HepG2 (cell line): ENCODE results near the gene ZNF747. TPM values are rescaled to one million over a fixed set of nuclear protein-coding genes. Genes with fewer than 3 reads are reported as not detected.

Experiments
- DMAP1 ChIP-seq: IDR thresholded peaks from 2 replicates; pipeline ENCODE4 v1.6.1; 2016
- MAFK ChIP-seq, 2 experiments: IDR thresholded peaks in 1 of 2; conservative IDR thresholded peaks in 1 of 2; 2 replicates each; pipeline ENCODE4 v1.6.1; 2011; ENCODE audit warnings: improper control_type of control experiment in 2 of 2, low read length in 2 of 2
- NFKBIZ ChIP-seq: IDR thresholded peaks from 2 replicates; pipeline ENCODE4 v1.6.1; 2018; ENCODE audit warnings: missing genetic modification reagents, missing compliant biosample characterization
- PHF21A ChIP-seq: sonication (generic); formaldehyde crosslinking; IDR thresholded peaks from 2 replicates; pipeline ENCODE4 v1.5.0; 2020; ENCODE audit warnings: mild to moderate bottlenecking, missing genetic modification reagents
- RBFOX2 ChIP-seq: fragments of 200-400 bp; formaldehyde crosslinking; IDR thresholded peaks from 2 replicates; pipeline ENCODE4 v1.6.1; 2017; ENCODE audit warnings: low read depth, mild to moderate bottlenecking, low read length
- SKI ChIP-seq: fragments of 450-650 bp; IDR thresholded peaks from one replicate; pipeline ENCODE4 v1.6.1; 2018; ENCODE audit warnings: mild to moderate bottlenecking; ENCODE audit not compliant: partially characterized antibody
- SMARCE1 ChIP-seq: fragments of 450-650 bp; IDR thresholded peaks from 2 replicates; pipeline ENCODE4 v1.6.1; 2017; ENCODE audit warnings: borderline replicate concordance
- SNAPC2 ChIP-seq: sonication (generic); formaldehyde crosslinking; IDR thresholded peaks from 2 replicates; pipeline ENCODE4 v1.8.1; 2022; ENCODE audit warnings: mild to moderate bottlenecking, missing genetic modification reagents
- SOX13 ChIP-seq, 3 experiments: fragments of 450-650 bp in 1 of 3; sonication (generic) in 1 of 3; formaldehyde crosslinking in 1 of 3; IDR thresholded peaks in 2 of 3; conservative IDR thresholded peaks in 1 of 3; 2 replicates each; pipeline versions ENCODE4 v1.5.0 to v1.6.1; 2016 to 2020; ENCODE audit warnings: antibody characterized with exemption in 1 of 3, mild to moderate bottlenecking in 1 of 3, missing compliant biosample characterization in 1 of 3, missing genetic modification reagents in 1 of 3, moderate library complexity in 1 of 3
- TAF1 ChIP-seq: sonication (generic); formaldehyde crosslinking; IDR thresholded peaks from 2 replicates; pipeline ENCODE4 v1.4.0; 2020; ENCODE audit warnings: missing genetic modification reagents
- TEAD2 ChIP-seq: sonication (generic); formaldehyde crosslinking; IDR thresholded peaks from 2 replicates; pipeline ENCODE4 v1.9.0; 2021; ENCODE audit warnings: missing genetic modification reagents
- TEAD3 ChIP-seq: optimal IDR thresholded peaks from 2 replicates; pipeline ENCODE3; 2016; ENCODE audit warnings: borderline replicate concordance
- YEATS4 ChIP-seq: sonication (generic); formaldehyde crosslinking; IDR thresholded peaks from 2 replicates; pipeline ENCODE4 v1.4.0; 2020; ENCODE audit warnings: missing genetic modification reagents, borderline replicate concordance
- ZNF124 ChIP-seq: sonication (generic); formaldehyde crosslinking; IDR thresholded peaks from 2 replicates; pipeline ENCODE4 v1.4.0; 2020; ENCODE audit warnings: missing genetic modification reagents
- ZNF441 ChIP-seq: sonication (generic); formaldehyde crosslinking; IDR thresholded peaks from 2 replicates; pipeline ENCODE4 v1.7.0; 2021; ENCODE audit warnings: missing genetic modification reagents, borderline replicate concordance
- ZNF496 ChIP-seq: sonication (generic); formaldehyde crosslinking; IDR thresholded peaks from 2 replicates; pipeline ENCODE4 v1.8.1; 2023; ENCODE audit warnings: mild to moderate bottlenecking, moderate library complexity, missing genetic modification reagents; ENCODE audit not compliant: insufficient replicate concordance
- ZNF775 ChIP-seq: sonication (generic); formaldehyde crosslinking; IDR thresholded peaks from 2 replicates; pipeline ENCODE4 v1.4.0; 2020; ENCODE audit warnings: missing genetic modification reagents, mild to moderate bottlenecking, moderate library complexity, borderline replicate concordance
- ZNF83 ChIP-seq: sonication (generic); formaldehyde crosslinking; IDR thresholded peaks from 2 replicates; pipeline ENCODE4 v1.4.0; 2020; ENCODE audit warnings: missing genetic modification reagents, mild to moderate bottlenecking, borderline replicate concordance
- polyA plus RNA-seq, 8 experiments: library from polyadenylated mRNA; depleted of rRNA in 3 of 8; stranded (reverse) in 7 of 8; unstranded in 1 of 8; fragments of >200 nt; fragmentation: Illumina TruSeq in 4 of 8; extraction: Trizol in 4 of 8; gene quantifications; 2 replicates each; pipeline versions ENCODE4 v1.2.1 to v1.2.3, GENCODE V29; 2011 to 2016; ENCODE audit warnings: low read depth in 4 of 8, missing spikeins in 1 of 8, mixed read lengths in 1 of 8; ENCODE audit not compliant: insufficient read depth in 1 of 8
- total RNA-seq, 5 experiments: library from RNA; depleted of rRNA; stranded (reverse); fragments of >200 nt; fragmentation: Illumina TruSeq; extraction: Trizol; gene quantifications; 2 replicates each; pipeline ENCODE4 v1.2.3, GENCODE V29; 2016; ENCODE audit warnings: low read depth in 1 of 5
- TF ChIP-seq, protein P1 (sequence below): sonication (generic); formaldehyde crosslinking; IDR thresholded peaks from 2 replicates; pipeline ENCODE4 v1.4.0; 2020; ENCODE audit warnings: mild to moderate bottlenecking, missing genetic modification reagents

Gene ZNF747
- total and polyA plus RNA-seq, 2 of the 13 experiments (the other 11 are each of a cell fraction or from before 2014, with no cell fraction given) = 7.2 to 10.2 TPM

- TF ChIP-seq SOX13 (IDR thresholded peaks at IDR 0.05) (no peak), SOX13 (CRISPR knock-in tag; conservative IDR thresholded peaks at IDR 0.05 in 1 of 2, IDR thresholded peaks at IDR 0.05 in 1 of 2) (0 out of 4 replicates have a peak, but pooled peaks of 1 of the 2 experiments have one; percentile 23), ZNF775 (CRISPR knock-in tag) (no peak), RBFOX2 (no peak), SMARCE1 (no peak), YEATS4 (peak; percentile 5; the same call in 1 of the 2 replicates), ZNF496 (CRISPR knock-in tag) (no peak), SNAPC2 (CRISPR knock-in tag) (peak; percentile 7; the same call in 1 of the 2 replicates), PHF21A (CRISPR knock-in tag) (peak; percentile 68; the same call in 1 of the 2 replicates), NFKBIZ (0 out of 2 replicates have a peak, but pooled peaks have one; percentile 3), TEAD2 (CRISPR knock-in tag) (no peak), DMAP1 (CRISPR knock-in tag) (peak; percentile 53; the same call in 1 of the 2 replicates), TEAD3 (CRISPR knock-in tag) (no peak), ZNF124 (CRISPR knock-in tag) (no peak), MAFK (conservative IDR thresholded peaks at IDR 0.05 in 1 of 2, IDR thresholded peaks at IDR 0.05 in 1 of 2; ENCODE audit: low read length in 2 of 2) (no peak), TAF1 (no peak), SKI (no peak), ZNF441 (CRISPR knock-in tag) (0 out of 2 replicates have a peak, but pooled peaks have one; percentile 9), ZNF83 (CRISPR knock-in tag) (no peak; the same call in 1 of the 2 replicates)
- TF ChIP-seq, protein P1, sequence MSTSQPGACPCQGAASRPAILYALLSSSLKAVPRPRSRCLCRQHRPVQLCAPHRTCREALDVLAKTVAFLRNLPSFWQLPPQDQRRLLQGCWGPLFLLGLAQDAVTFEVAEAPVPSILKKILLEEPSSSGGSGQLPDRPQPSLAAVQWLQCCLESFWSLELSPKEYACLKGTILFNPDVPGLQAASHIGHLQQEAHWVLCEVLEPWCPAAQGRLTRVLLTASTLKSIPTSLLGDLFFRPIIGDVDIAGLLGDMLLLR (CRISPR knock-in tag) = 0 out of 2 replicates have a peak, but pooled peaks have one; percentile 4
Measured at GRCh38 chr16:30535106-30535776, 583 bp upstream of the ZNF747 start (continued).
